NCI-H1417 treated with DMSO at 0.1 percent for 48 hours (cell line): ENCODE data around the gene CD300LG.

Source experiments
- DNase-seq: peaks from one replicate; lab custom pipeline; 2025; lab: John Stamatoyannopoulos, UW

CD300LG gene

GRCh38 chr17:43907425-43907981, 60.5 kb downstream of the CD300LG start, which contains the start of gene MPP2:
Gene MPP2 (minus strand): TSS chr17:43907536. CDS start chr17:43904460, 3,076 bp downstream.
- DNase-seq = no peak

- DNase-seq = no peak
Observed at GRCh38 chr17:43907998-43908721, 61.2 kb downstream of the CD300LG start.

- no peak for DNase-seq
Observed at GRCh38 chr17:43909537-43910231, 62.7 kb downstream of the CD300LG start.

- no peak for DNase-seq
Observed at GRCh38 chr17:43911904-43912303, 64.9 kb downstream of the CD300LG start.

GRCh38 chr17:43912635-43913304, 65.8 kb downstream of the CD300LG start:
- no peak for DNase-seq
